GM12878 (cell line): ENCODE measurements around the gene PRKRIP1. TPM values are rescaled to one million over a fixed set of nuclear protein-coding genes. Genes with fewer than 3 reads are reported as not detected.

Source experiments
- ASH2L ChIP-seq: fragments of 300-600, 200-600 bp; sonication (generic); IDR thresholded peaks from 2 replicates; pipeline ENCODE4 v1.6.1; 2017; ENCODE audit warnings: low read depth, mild to moderate bottlenecking, borderline replicate concordance
- BCLAF1 ChIP-seq: fragments of 450-650 bp; IDR thresholded peaks from 2 replicates; pipeline ENCODE4 v1.6.1; 2017; ENCODE audit warnings: antibody characterized with exemption, mild to moderate bottlenecking, moderate library complexity
- CREB1 ChIP-seq: IDR thresholded peaks from 2 replicates; pipeline ENCODE4 v1.6.1; 2012; ENCODE audit warnings: low read depth, mild to moderate bottlenecking, inconsistent platforms
- EP300 ChIP-seq, 2 experiments: fragments of 150-350 bp in 1 of 2; IDR thresholded peaks; 2 replicates each; pipeline ENCODE4 v1.6.1; 2011 to 2012; ENCODE audit warnings: low read depth in 2 of 2, low read length in 2 of 2, borderline replicate concordance in 1 of 2, improper control_type of control experiment in 1 of 2, inconsistent platforms in 1 of 2; ENCODE audit not compliant: control insufficient read depth in 1 of 2
- IRF3 ChIP-seq: fragments of 450-650 bp; IDR thresholded peaks from 2 replicates; pipeline ENCODE4 v1.6.1; 2014; ENCODE audit warnings: mild to moderate bottlenecking
- JUNB ChIP-seq: IDR thresholded peaks from 2 replicates; pipeline ENCODE4 v1.6.1; 2016; ENCODE audit warnings: antibody characterized with exemption, mild to moderate bottlenecking
- LARP7 ChIP-seq: fragments of 450-650 bp; IDR thresholded peaks from 2 replicates; pipeline ENCODE4 v1.6.1; 2017; ENCODE audit warnings: mild to moderate bottlenecking
- MTA2 ChIP-seq: fragments of 450-650 bp; IDR thresholded peaks from 2 replicates; pipeline ENCODE4 v1.6.1; 2016; ENCODE audit warnings: low read depth, mild to moderate bottlenecking, moderate library complexity
- NFYA ChIP-seq: IDR thresholded peaks from 2 replicates; pipeline ENCODE4 v1.6.1; 2011; ENCODE audit warnings: low read depth, mild to moderate bottlenecking, low read length, improper control_type of control experiment, borderline replicate concordance
- NR2C1 ChIP-seq: fragments of 450-650 bp; IDR thresholded peaks from 2 replicates; pipeline ENCODE4 v1.6.1; 2017; ENCODE audit warnings: antibody characterized with exemption, mild to moderate bottlenecking, moderate library complexity
- NR2C2 ChIP-seq: IDR thresholded peaks from 2 replicates; pipeline ENCODE4 v1.6.1; 2011; ENCODE audit warnings: borderline replicate concordance, low read depth; ENCODE audit not compliant: control insufficient read depth, insufficient read length
- USF1 ChIP-seq: IDR thresholded peaks from 2 replicates; pipeline ENCODE4 v1.6.1; 2011; ENCODE audit warnings: borderline replicate concordance, low read depth, mild to moderate bottlenecking, moderate library complexity, mixed read lengths, low read length; ENCODE audit not compliant: insufficient read depth; ENCODE audit errors: extremely low read length
- ZBTB11 ChIP-seq: fragments of 450-650 bp; formaldehyde crosslinking; IDR thresholded peaks from 2 replicates; pipeline ENCODE4 v1.5.0; 2022; ENCODE audit warnings: mild to moderate bottlenecking, missing genetic modification characterization
- ZNF24 ChIP-seq: fragments of 450-650 bp; IDR thresholded peaks from 2 replicates; pipeline ENCODE4 v1.6.1; 2017; ENCODE audit warnings: antibody characterized with exemption, mild to moderate bottlenecking
- polyA plus RNA-seq, 11 experiments: library from polyadenylated mRNA; depleted of rRNA in 4 of 11; unstranded in 6 of 11; stranded (reverse) in 5 of 11; fragments of >200 nt; fragmentation: Nextera tagmentation in 4 of 11; fragmentation: Illumina TruSeq in 1 of 11; extraction: Ambion mirVana in 4 of 11; extraction: Trizol in 1 of 11; gene quantifications; 1 replicate in 1 of 11; 2 replicates in 10 of 11; pipeline versions ENCODE4 v1.2.1 to v1.2.3, GENCODE V29; 2011 to 2016; ENCODE audit warnings: inconsistent platforms in 2 of 11, missing spikeins in 2 of 11, low read depth in 1 of 11
- total RNA-seq, 4 experiments: library from RNA; depleted of rRNA in 3 of 4; stranded (reverse); fragments of >200 nt in 3 of 4; fragmentation: Illumina TruSeq in 1 of 4; extraction: Trizol in 1 of 4; gene quantifications; 2 replicates each; pipeline versions ENCODE4 v1.2.1 to v1.2.3, GENCODE V29; 2013 to 2021
- TF ChIP-seq, protein P1 (sequence below): fragments of 150-350 bp; IDR thresholded peaks from 2 replicates; pipeline ENCODE4 v1.6.1; 2014; ENCODE audit warnings: mild to moderate bottlenecking, low read depth, low read length
- TF ChIP-seq, protein P2 (sequence below): fragments of 450-650 bp; formaldehyde crosslinking; IDR thresholded peaks from 2 replicates; pipeline ENCODE4 v1.4.0; 2020; ENCODE audit warnings: mild to moderate bottlenecking, moderate library complexity

The PRKRIP1 gene
- total and polyA plus RNA-seq, 10 of the 15 experiments (the other 5 are each of a cell fraction or from before 2014, with no cell fraction given), result 17.0 to 38.4 (median 25.5) TPM

DNA sequence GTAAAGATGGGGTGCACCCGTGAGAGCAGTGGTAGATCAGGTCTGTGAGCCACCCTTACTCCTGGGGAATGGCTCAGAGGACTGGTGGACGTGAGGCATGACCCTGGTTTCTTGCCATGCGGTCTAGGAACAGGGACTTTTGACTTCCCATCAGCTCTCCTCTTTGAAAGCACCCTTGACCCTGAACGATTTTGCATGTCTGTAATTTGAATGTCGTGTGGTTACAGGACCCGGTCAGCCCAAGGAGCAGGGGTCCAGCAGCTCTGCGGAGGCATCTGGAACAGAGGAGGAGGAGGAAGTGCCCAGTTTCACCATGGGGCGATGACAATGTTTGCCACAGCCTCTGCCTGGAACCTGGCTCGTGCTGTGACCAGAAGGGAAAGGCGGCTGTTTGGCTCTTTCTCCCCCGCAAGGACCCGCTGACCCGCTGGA is 28.6 kb downstream of the PRKRIP1 start (continued):
- TF ChIP-seq, protein P1, sequence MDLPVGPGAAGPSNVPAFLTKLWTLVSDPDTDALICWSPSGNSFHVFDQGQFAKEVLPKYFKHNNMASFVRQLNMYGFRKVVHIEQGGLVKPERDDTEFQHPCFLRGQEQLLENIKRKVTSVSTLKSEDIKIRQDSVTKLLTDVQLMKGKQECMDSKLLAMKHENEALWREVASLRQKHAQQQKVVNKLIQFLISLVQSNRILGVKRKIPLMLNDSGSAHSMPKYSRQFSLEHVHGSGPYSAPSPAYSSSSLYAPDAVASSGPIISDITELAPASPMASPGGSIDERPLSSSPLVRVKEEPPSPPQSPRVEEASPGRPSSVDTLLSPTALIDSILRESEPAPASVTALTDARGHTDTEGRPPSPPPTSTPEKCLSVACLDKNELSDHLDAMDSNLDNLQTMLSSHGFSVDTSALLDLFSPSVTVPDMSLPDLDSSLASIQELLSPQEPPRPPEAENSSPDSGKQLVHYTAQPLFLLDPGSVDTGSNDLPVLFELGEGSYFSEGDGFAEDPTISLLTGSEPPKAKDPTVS, result no peak
- TF ChIP-seq MTA2 (peak; percentile 62; the same call in 1 of the 2 replicates), BCLAF1 (no peak), CREB1 (no peak), IRF3 (no peak), EP300 (IDR thresholded peaks at IDR 0.05; ENCODE audit: borderline replicate concordance in 1 of 2, control insufficient read depth in 1 of 2, low read depth in 2 of 2, low read length in 2 of 2) (peak; percentile 22 to 42; a peak in 3 of 4 replicates), LARP7 (no peak), ASH2L (no peak), ZBTB11 (no peak), USF1 (no peak), NR2C2 (no peak), NFYA (no peak), ZNF24 (no peak), NR2C1 (peak; percentile 76), JUNB (no peak)
- TF ChIP-seq, protein P2, sequence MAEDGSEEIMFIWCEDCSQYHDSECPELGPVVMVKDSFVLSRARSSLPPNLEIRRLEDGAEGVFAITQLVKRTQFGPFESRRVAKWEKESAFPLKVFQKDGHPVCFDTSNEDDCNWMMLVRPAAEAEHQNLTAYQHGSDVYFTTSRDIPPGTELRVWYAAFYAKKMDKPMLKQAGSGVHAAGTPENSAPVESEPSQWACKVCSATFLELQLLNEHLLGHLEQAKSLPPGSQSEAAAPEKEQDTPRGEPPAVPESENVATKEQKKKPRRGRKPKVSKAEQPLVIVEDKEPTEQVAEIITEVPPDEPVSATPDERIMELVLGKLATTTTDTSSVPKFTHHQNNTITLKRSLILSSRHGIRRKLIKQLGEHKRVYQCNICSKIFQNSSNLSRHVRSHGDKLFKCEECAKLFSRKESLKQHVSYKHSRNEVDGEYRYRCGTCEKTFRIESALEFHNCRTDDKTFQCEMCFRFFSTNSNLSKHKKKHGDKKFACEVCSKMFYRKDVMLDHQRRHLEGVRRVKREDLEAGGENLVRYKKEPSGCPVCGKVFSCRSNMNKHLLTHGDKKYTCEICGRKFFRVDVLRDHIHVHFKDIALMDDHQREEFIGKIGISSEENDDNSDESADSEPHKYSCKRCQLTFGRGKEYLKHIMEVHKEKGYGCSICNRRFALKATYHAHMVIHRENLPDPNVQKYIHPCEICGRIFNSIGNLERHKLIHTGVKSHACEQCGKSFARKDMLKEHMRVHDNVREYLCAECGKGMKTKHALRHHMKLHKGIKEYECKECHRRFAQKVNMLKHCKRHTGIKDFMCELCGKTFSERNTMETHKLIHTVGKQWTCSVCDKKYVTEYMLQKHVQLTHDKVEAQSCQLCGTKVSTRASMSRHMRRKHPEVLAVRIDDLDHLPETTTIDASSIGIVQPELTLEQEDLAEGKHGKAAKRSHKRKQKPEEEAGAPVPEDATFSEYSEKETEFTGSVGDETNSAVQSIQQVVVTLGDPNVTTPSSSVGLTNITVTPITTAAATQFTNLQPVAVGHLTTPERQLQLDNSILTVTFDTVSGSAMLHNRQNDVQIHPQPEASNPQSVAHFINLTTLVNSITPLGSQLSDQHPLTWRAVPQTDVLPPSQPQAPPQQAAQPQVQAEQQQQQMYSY (CRISPR knock-in tag), result no peak
